Measurements from ENCODE around the gene KCTD13. TPM values are rescaled to one million over a fixed set of nuclear protein-coding genes. Genes with fewer than 3 reads are reported as not detected.

KCTD13 gene
- total and polyA plus RNA-seq, 10 of the 15 experiments (the other 5 are each of a cell fraction or from before 2014, with no cell fraction given) = 3.3 to 29.2 (median 12.5) TPM

GRCh38 chr16:29963021-29963743 lies 37.2 kb upstream of the KCTD13 start:
- Histone ChIP-seq H4K20me1 (ENCODE audit: control insufficient read depth, insufficient read depth) (no peaks in the 10 kb centered on the region), H3K4me2 (ENCODE audit: control insufficient read depth, insufficient read depth) (peak overlapping the region; percentile 98), H3K9ac (ENCODE audit: control insufficient read depth, insufficient read depth, low read length) (peak overlapping the region; percentile 86; the same call in 1 of the 2 replicates), H3K27ac (ENCODE audit: control insufficient read depth, insufficient read depth) (no peak overlapping the region; the same call in 1 of the 2 replicates), H3K79me2 (ENCODE audit: control insufficient read depth, insufficient read depth, low read length) (peaks cover 4% of the 10 kb centered on the region; the same call in 1 of the 2 replicates), H3K9me3 (replicated peaks; ENCODE audit: control insufficient read depth, insufficient read depth, low read length) (no peaks in the 10 kb centered on the region), H3K4me1 (ENCODE audit: control insufficient read depth, insufficient read depth, low read length) (peaks cover 2% of the 10 kb centered on the region; the same call in 1 of the 2 replicates), H3K36me3 (ENCODE audit: control insufficient read depth in 2 of 2, insufficient read depth in 2 of 2, low read length in 1 of 2) (no peaks in the 10 kb centered on the region; a peak in 2 of 4 replicates), H3K4me3 (peak overlapping the region; percentile 82), H3K27me3 (replicated peaks in 1 of 2; ENCODE audit: control insufficient read depth in 2 of 2, insufficient read depth in 2 of 2, low read length in 1 of 2) (no peaks in the 10 kb centered on the region), H2AFZ (ENCODE audit: control insufficient read depth, low read depth, low read length) (no peak overlapping the region; the same call in 1 of the 2 replicates)
- ChIA-PET RAD21 (ENCODE audit: unreplicated experiment) (interaction anchor here (1.2 to 3.8 kb wide), 2 partner anchors 10 to 69 kb away, joined by 3 to 19 read pairs; partner anchors contain the start of gene TAOK2), SMC1A (ENCODE audit: uncharacterized antibody, unreplicated experiment) (interaction anchor here (0.9 to 2.7 kb wide), 6 partner anchors 10 to 86 kb away, joined by 3 to 20 read pairs (median 3); partner anchors contain the start of genes ASPHD1, HIRIP3 and TAOK2), POLR2A (interaction anchor here (1.2 to 3.4 kb wide), 3 partner anchors 11 to 37 kb away, joined by 3 to 53 read pairs (median 13); partner anchors contain the start of genes KCTD13 and TAOK2), CTCF (interaction anchor here (1.4 to 3.3 kb wide), 3 partner anchors 10 to 32 kb away, joined by 4 to 21 read pairs (median 14); partner anchors contain the start of genes HIRIP3, INO80E and TAOK2)
- ATAC-seq = no peak
- BruUV-seq (replicated peaks) = no TSS peak
- FAIRE-seq = no peak
- WGBS (ENCODE audit: insufficient coverage, insufficient replicate concordance, low lambda C conversion rate, missing lambda C conversion rate) = 98% methylated on average over 13 of the region's 14 CpGs
- in situ Hi-C loops (cut with MboI) = no loop called here
- DNase-seq (ENCODE audit: low read depth, low spot score) = no peak
- intact Hi-C loops (cut with micrococcal nuclease; ENCODE audit: unreplicated experiment) = loop anchor here (5.0 kb wide), 1 partner anchor 36 kb away; the partner anchor contains the start of gene KCTD13
- TF ChIP-seq RELA (IDR thresholded peaks at IDR 0.05; ENCODE audit: borderline replicate concordance, partially characterized antibody) = no peak
- TF ChIP-seq ESRRA (IDR thresholded peaks at IDR 0.05; ENCODE audit: low read length) = no peak
- no peak for TF ChIP-seq FOS (IDR thresholded peaks at IDR 0.05; ENCODE audit: borderline replicate concordance, extremely low read depth, insufficient read length)
- no peak for TF ChIP-seq RB1 (IDR thresholded peaks at IDR 0.05; ENCODE audit: borderline replicate concordance)
- TF ChIP-seq ZBTB33 (IDR thresholded peaks at IDR 0.05) = no peak
- no peak for TF ChIP-seq MEF2B (IDR thresholded peaks at IDR 0.05; ENCODE audit: partially characterized antibody, poor library complexity, severe bottlenecking)
- no peak for TF ChIP-seq PML (IDR thresholded peaks at IDR 0.05; ENCODE audit: low read length)
- no peak for TF ChIP-seq CHD2 (IDR thresholded peaks at IDR 0.05; ENCODE audit: borderline replicate concordance, low read depth, low read length)
- no peak for TF ChIP-seq SIX5 (IDR thresholded peaks at IDR 0.05; ENCODE audit: low read depth, low read length, severe bottlenecking)
- no peak for TF ChIP-seq TARDBP (IDR thresholded peaks at IDR 0.05; ENCODE audit: borderline replicate concordance)
- no peak for TF ChIP-seq PRDM15 (CRISPR knock-in tag; IDR thresholded peaks at IDR 0.05)
- no peak for TF ChIP-seq ZBTB4 (CRISPR knock-in tag; IDR thresholded peaks at IDR 0.05)
- TF ChIP-seq ZNF217 (IDR thresholded peaks at IDR 0.05) = no peak
- TF ChIP-seq TCF12 (IDR thresholded peaks at IDR 0.05; ENCODE audit: low read depth, low read length) = no peak

Measured in GM12878 (cell line).